H9 (cell line): ENCODE measurements around the gene APCDD1L. TPM values are rescaled to one million over a fixed set of nuclear protein-coding genes. Genes with fewer than 3 reads are reported as not detected.

ENCODE experiments used
- DNase-seq: peaks from one replicate; pipeline ENCODE4 v3.0.0-alpha.2; 2017
- H2AFZ ChIP-seq: one replicate; pipeline ENCODE4 v1.6.1; 2013; ENCODE audit warnings: mild to moderate bottlenecking, low read length, control low read depth, moderate library complexity
- H2AK5ac ChIP-seq: 2 replicates; pipeline ENCODE4 v1.6.1; 2013; ENCODE audit warnings: low read length, control low read depth, mixed read lengths; ENCODE audit not compliant: insufficient read length
- H2BK120ac ChIP-seq: one replicate; pipeline ENCODE4 v1.6.1; 2013; ENCODE audit warnings: low read depth, mild to moderate bottlenecking, low read length, control low read depth, inconsistent platforms; ENCODE audit not compliant: poor library complexity, severe bottlenecking
- H2BK12ac ChIP-seq: 2 replicates; pipeline ENCODE4 v1.6.1; 2013; ENCODE audit warnings: low read length, control low read depth, mixed read lengths, low read depth; ENCODE audit not compliant: insufficient read length
- H2BK15ac ChIP-seq: 2 replicates; pipeline ENCODE4 v1.6.1; 2013; ENCODE audit warnings: low read depth, low read length, control low read depth
- H2BK20ac ChIP-seq: one replicate; pipeline ENCODE4 v1.6.1; 2013; ENCODE audit warnings: low read depth, mild to moderate bottlenecking, low read length, control low read depth, inconsistent platforms; ENCODE audit not compliant: poor library complexity, severe bottlenecking
- H2BK5ac ChIP-seq: 2 replicates; pipeline ENCODE4 v1.6.1; 2013; ENCODE audit warnings: low read length, control low read depth, mixed read lengths; ENCODE audit not compliant: insufficient read length
- H3K14ac ChIP-seq: 2 replicates; pipeline ENCODE4 v1.6.1; 2013; ENCODE audit warnings: low read length, control low read depth; ENCODE audit not compliant: insufficient read depth
- H3K18ac ChIP-seq: 2 replicates; pipeline ENCODE4 v1.6.1; 2013; ENCODE audit warnings: low read depth, mild to moderate bottlenecking, mixed read lengths, low read length, control low read depth; ENCODE audit not compliant: insufficient read length
- H3K23ac ChIP-seq: 2 replicates; pipeline ENCODE4 v1.6.1; 2013; ENCODE audit warnings: low read length, control low read depth, mixed read lengths, low read depth; ENCODE audit not compliant: insufficient read length
- H3K23me2 ChIP-seq: 2 replicates; pipeline ENCODE4 v1.6.1; 2013; ENCODE audit warnings: low read depth, mild to moderate bottlenecking, mixed read lengths, low read length, control low read depth; ENCODE audit not compliant: insufficient read length, poor library complexity, severe bottlenecking
- H3K27ac ChIP-seq: 2 replicates; pipeline ENCODE4 v1.5.1; 2013; ENCODE audit warnings: low read length, control low read depth, mixed read lengths, low read depth; ENCODE audit not compliant: insufficient read length
- H3K27me3 ChIP-seq: 2 replicates; pipeline ENCODE4 v1.6.1; 2013; ENCODE audit warnings: low read length, control low read depth, inconsistent platforms; ENCODE audit not compliant: insufficient read depth
- H3K4ac ChIP-seq: 2 replicates; pipeline ENCODE4 v1.6.1; 2013; ENCODE audit warnings: low read depth, mild to moderate bottlenecking, control low read depth, inconsistent platforms, low read length, moderate library complexity
- H3K4me1 ChIP-seq: 2 replicates; pipeline ENCODE4 v1.6.1; 2013; ENCODE audit warnings: low read length, control low read depth, inconsistent platforms; ENCODE audit not compliant: insufficient read depth
- H3K4me2 ChIP-seq: 2 replicates; pipeline ENCODE4 v1.6.1; 2013; ENCODE audit warnings: low read length, control low read depth, mixed read lengths; ENCODE audit not compliant: insufficient read length, insufficient read depth
- H3K56ac ChIP-seq: 2 replicates; pipeline ENCODE4 v1.6.1; 2013; ENCODE audit warnings: low read depth, mild to moderate bottlenecking, mixed read lengths, low read length, control low read depth; ENCODE audit not compliant: insufficient read length
- H3K79me1 ChIP-seq: 2 replicates; pipeline ENCODE4 v1.6.1; 2013; ENCODE audit warnings: low read depth, mild to moderate bottlenecking, moderate library complexity, low read length, control low read depth, inconsistent platforms; ENCODE audit not compliant: insufficient read depth, poor library complexity, severe bottlenecking
- H3K79me2 ChIP-seq: 2 replicates; pipeline ENCODE4 v1.6.1; 2013; ENCODE audit warnings: low read length, control low read depth, inconsistent platforms; ENCODE audit not compliant: insufficient read depth
- H3K9ac ChIP-seq: 2 replicates; pipeline ENCODE4 v1.6.1; 2013; ENCODE audit warnings: low read length, control low read depth, mixed read lengths; ENCODE audit not compliant: insufficient read length; ENCODE audit errors: extremely low read depth
- H3K9me3 ChIP-seq: one replicate; pipeline ENCODE4 v1.6.1; 2013; ENCODE audit warnings: low read depth, low read length, inconsistent platforms; ENCODE audit not compliant: control insufficient read depth
- H3T11ph ChIP-seq: one replicate; pipeline ENCODE4 v1.6.1; 2013; ENCODE audit warnings: mild to moderate bottlenecking, low read length, control low read depth, inconsistent platforms
- H4K20me1 ChIP-seq: one replicate; pipeline ENCODE4 v1.6.1; 2013; ENCODE audit not compliant: control insufficient read depth, insufficient read length, insufficient read depth
- H4K5ac ChIP-seq: 2 replicates; pipeline ENCODE4 v1.6.1; 2013; ENCODE audit warnings: low read depth, mild to moderate bottlenecking, mixed read lengths, low read length, control low read depth; ENCODE audit not compliant: insufficient read length
- H4K8ac ChIP-seq: replicated peaks from 2 replicates; pipeline ENCODE4 v1.6.1; 2013; ENCODE audit warnings: low read length, control low read depth, mixed read lengths, low read depth; ENCODE audit not compliant: insufficient read length
- H4K91ac ChIP-seq: 2 replicates; pipeline ENCODE4 v1.6.1; 2013; ENCODE audit warnings: low read depth, mild to moderate bottlenecking, moderate library complexity, mixed read lengths, low read length, control low read depth; ENCODE audit not compliant: insufficient read length
- H3K27ac Mint-ChIP-seq, 3 experiments: 2 replicates in 2 of 3; 3 replicates in 1 of 3; pipeline ENCODE4 v1.8.0; 2020 to 2021; ENCODE audit warnings: mixed read lengths in 3 of 3, mild to moderate bottlenecking in 1 of 3, moderate library complexity in 1 of 3
- H3K27me3 Mint-ChIP-seq: 2 replicates; pipeline ENCODE4 v1.8.0; 2021; ENCODE audit warnings: low read depth, mild to moderate bottlenecking, moderate library complexity, mixed read lengths
- H3K36me3 Mint-ChIP-seq, 3 experiments: 2 replicates in 2 of 3; 3 replicates in 1 of 3; pipeline ENCODE4 v1.8.0; 2020 to 2021; ENCODE audit warnings: low read depth in 3 of 3, mixed read lengths in 3 of 3; ENCODE audit not compliant: insufficient read depth in 1 of 3
- H3K4me1 Mint-ChIP-seq, 2 experiments: 2 replicates each; pipeline ENCODE4 v1.8.0; 2020; ENCODE audit warnings: mixed read lengths in 2 of 2
- H3K4me3 Mint-ChIP-seq, 2 experiments: 2 replicates in 1 of 2; 3 replicates in 1 of 2; pipeline ENCODE4 v1.8.0; 2020 to 2021; ENCODE audit warnings: mild to moderate bottlenecking in 2 of 2, mixed read lengths in 2 of 2, moderate library complexity in 1 of 2
- H3K9me3 Mint-ChIP-seq, 2 experiments: 2 replicates in 1 of 2; 3 replicates in 1 of 2; pipeline ENCODE4 v1.8.0; 2020; ENCODE audit warnings: mild to moderate bottlenecking in 2 of 2, mixed read lengths in 2 of 2, moderate library complexity in 1 of 2
- CTCF ChIP-seq: fragments of 200-600 bp; sonication (generic); conservative IDR thresholded peaks from 3 replicates; pipeline ENCODE4 v1.8.0; 2021; ENCODE audit warnings: antibody characterized with exemption, mild to moderate bottlenecking
- WGBS: extraction: QIAGEN DNeasy Blood & Tissue Kit; methylation state at CpG from one replicate; pipeline ENCODE4 v1.1.7; 2013; ENCODE audit warnings: missing lambda C conversion rate, low lambda C conversion rate, mixed read lengths; ENCODE audit not compliant: insufficient read length; ENCODE audit errors: extremely low coverage; 5-methylcytosine and 5-hydroxymethylcytosine counted together
- total RNA-seq: library from RNA; stranded (reverse); gene quantifications from 2 replicates; pipeline ENCODE4 v1.2.1, GENCODE V29; 2021

APCDD1L gene
- total RNA-seq, 1 experiment from 2014 or later, result 0.68 TPM

GRCh38 chr20:58424218-58424969, 90.8 kb downstream of the APCDD1L start:
- Mint-ChIP-seq H3K27ac (peak overlapping the region in 2 of 3 experiments; percentile 77 to 94; a peak in 4 of 7 replicates), H3K4me1 (peaks cover 37 to 44% of the 10 kb centered on the region in 2 experiments), H3K9me3 (peaks cover 0 to 5% of the 10 kb centered on the region in 2 experiments; a peak in 3 of 5 replicates), H3K4me3 (no peak overlapping the region), H3K36me3 (peaks cover 19 to 33% (median 27%) of the 10 kb centered on the region in 3 experiments), H3K27me3 (no peaks in the 10 kb centered on the region)
- Histone ChIP-seq H4K91ac (no peak overlapping the region), H3K9me3 (no peaks in the 10 kb centered on the region), H3K9ac (no peak overlapping the region), H3K18ac (no peak overlapping the region), H4K8ac (no peak overlapping the region), H2BK12ac (no peak overlapping the region), H4K20me1 (no peaks in the 10 kb centered on the region), H3K23me2 (no peaks in the 10 kb centered on the region), H2AFZ (no peak overlapping the region), H3K27me3 (no peaks in the 10 kb centered on the region), H4K5ac (no peak overlapping the region), H3K14ac (no peak overlapping the region), H3K79me1 (peaks cover 3% of the 10 kb centered on the region), H3T11ph (no peak overlapping the region), H3K4me2 (no peak overlapping the region), H2AK5ac (no peak overlapping the region), H2BK120ac (no peak overlapping the region), H3K79me2 (peaks cover 8% of the 10 kb centered on the region; the same call in 1 of the 2 replicates), H3K23ac (no peak overlapping the region), H2BK20ac (no peak overlapping the region), H2BK15ac (no peak overlapping the region), H3K4ac (no peak overlapping the region), H2BK5ac (no peak overlapping the region), H3K27ac (no peak overlapping the region), H3K4me1 (no peaks in the 10 kb centered on the region), H3K56ac (no peak overlapping the region)
- TF ChIP-seq CTCF, result no peak
- no peak for DNase-seq
- WGBS, result no CpG with 5 or more reads among the region's 6 CpGs
